ENCODE data around the gene CYP2J2. TPM values are rescaled to one million over a fixed set of nuclear protein-coding genes. Genes with fewer than 3 reads are reported as not detected.
"Not testable (repeated sequence)": the region's sequence is repeated elsewhere in the genome, so short reads cannot be mapped to it uniquely, and the experiment has no call there.

Gene CYP2J2
- total RNA-seq, 2 donors from 2014 or later: 1.2 to 5.7 TPM

DNA sequence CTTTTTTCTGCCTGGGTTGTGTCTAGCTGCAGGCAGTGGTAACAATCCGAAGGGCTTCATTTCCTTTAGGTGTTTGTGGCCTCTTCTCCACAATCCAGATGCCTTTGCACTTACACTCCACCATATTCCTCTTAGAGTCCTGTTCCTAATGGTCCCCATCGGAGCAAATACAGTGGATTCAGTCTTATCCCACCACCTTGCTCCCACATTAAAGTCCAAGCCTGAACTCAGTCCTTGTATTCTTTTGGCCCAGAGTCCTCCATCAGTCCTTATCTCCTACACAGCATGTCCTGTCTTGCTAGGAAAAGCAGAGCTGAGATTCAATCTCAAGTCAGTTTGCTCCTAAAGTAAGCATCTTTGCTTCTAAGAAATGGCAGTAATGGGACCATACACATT is 8.8 kb downstream of the CYP2J2 start:
- intact Hi-C loops (cut with DNase I): no loop called here
- WGBS: 100% methylated on average over 2 of the region's 2 CpGs
- Histone ChIP-seq H3K27me3 (replicated peaks; ENCODE audit: insufficient read depth) (no peaks in the 10 kb centered on the region), H3K27ac (no peak overlapping the region), H3K9me3 (no peaks in the 10 kb centered on the region), H3K36me3 (no peaks in the 10 kb centered on the region), H3K4me3 (no peak overlapping the region), H3K4me1 (replicated peaks) (no peaks in the 10 kb centered on the region)
- TF ChIP-seq POLR2AphosphoS5 (IDR thresholded peaks at IDR 0.05) (no peak), POLR2A (IDR thresholded peaks at IDR 0.05) (no peak)
- TF ChIP-seq, protein P1, sequence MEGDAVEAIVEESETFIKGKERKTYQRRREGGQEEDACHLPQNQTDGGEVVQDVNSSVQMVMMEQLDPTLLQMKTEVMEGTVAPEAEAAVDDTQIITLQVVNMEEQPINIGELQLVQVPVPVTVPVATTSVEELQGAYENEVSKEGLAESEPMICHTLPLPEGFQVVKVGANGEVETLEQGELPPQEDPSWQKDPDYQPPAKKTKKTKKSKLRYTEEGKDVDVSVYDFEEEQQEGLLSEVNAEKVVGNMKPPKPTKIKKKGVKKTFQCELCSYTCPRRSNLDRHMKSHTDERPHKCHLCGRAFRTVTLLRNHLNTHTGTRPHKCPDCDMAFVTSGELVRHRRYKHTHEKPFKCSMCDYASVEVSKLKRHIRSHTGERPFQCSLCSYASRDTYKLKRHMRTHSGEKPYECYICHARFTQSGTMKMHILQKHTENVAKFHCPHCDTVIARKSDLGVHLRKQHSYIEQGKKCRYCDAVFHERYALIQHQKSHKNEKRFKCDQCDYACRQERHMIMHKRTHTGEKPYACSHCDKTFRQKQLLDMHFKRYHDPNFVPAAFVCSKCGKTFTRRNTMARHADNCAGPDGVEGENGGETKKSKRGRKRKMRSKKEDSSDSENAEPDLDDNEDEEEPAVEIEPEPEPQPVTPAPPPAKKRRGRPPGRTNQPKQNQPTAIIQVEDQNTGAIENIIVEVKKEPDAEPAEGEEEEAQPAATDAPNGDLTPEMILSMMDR (IDR thresholded peaks at IDR 0.05): no peak
- DNase-seq (ENCODE audit: low spot score): no peak

DNA sequence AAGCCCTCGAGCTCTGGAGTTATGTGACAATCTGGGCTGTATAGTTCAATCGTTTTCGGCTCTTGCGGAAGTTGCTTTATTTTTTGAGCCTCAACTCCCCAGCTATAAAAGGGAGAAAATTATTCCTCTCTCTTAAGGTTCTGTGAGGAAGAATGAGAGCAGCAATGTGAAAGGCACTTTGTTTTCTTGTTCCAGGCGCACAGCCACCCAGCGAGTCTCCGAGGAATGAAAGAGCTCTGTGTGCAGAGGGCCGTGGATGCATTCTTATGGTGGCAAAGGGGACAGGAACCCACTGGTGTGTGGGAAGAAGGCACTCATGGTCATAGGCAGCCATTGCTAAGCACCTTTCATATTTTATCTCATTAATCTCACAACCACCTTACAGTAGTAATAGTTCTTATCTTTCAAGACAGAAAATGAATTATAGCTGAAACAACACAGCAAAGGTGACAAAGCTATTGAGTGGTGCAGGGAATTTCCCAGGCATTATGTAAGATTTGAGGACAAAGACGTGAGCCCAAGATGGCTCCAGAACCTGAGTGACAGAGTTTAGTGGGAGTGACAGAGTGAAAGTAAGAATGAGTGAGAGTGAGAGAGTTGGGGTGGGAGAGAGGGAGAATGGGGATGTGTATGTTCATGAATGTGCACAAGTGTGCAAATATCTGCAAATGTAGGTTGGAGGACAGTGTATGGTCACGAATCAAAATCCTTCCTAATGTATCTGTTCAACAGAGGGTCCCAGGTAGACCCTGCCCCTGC is 9.4 kb downstream of the CYP2J2 start:
- Histone ChIP-seq H3K36me3 (no peaks in the 10 kb centered on the region), H3K27ac (no peak overlapping the region), H3K4me3 (no peak overlapping the region), H3K9me3 (no peaks in the 10 kb centered on the region), H3K4me1 (replicated peaks) (no peaks in the 10 kb centered on the region), H3K27me3 (replicated peaks; ENCODE audit: insufficient read depth) (no peaks in the 10 kb centered on the region)
- 84% methylated on average over 10 of the region's 10 CpGs for WGBS
- DNase-seq (ENCODE audit: low spot score): no peak
- no peak for TF ChIP-seq POLR2A (IDR thresholded peaks at IDR 0.05)
- TF ChIP-seq, protein P1 (IDR thresholded peaks at IDR 0.05): no peak
- TF ChIP-seq POLR2AphosphoS5 (IDR thresholded peaks at IDR 0.05): no peak
- intact Hi-C loops (cut with DNase I): no loop called here

DNA sequence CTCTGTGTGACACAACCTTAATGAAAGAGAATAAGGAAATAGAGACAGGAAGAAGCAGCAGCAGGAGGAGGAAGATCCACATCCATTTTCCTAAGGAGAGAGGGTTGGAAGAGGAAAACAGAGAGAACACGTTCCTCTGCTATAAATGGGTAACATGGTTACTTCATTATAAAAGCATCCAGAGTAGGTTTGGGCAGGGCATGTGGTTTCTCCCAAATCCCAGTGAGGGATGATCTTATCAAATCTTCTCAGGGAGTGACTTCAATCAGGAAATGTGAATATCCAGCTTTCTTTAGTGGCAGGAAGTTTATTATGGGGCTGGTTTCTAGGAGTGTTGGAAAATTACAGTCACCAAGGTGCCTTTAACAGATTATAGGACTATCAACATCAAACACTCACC is 11.1 kb downstream of the CYP2J2 start:
- no peak for DNase-seq (ENCODE audit: low spot score)
- Histone ChIP-seq H3K36me3 (no peaks in the 10 kb centered on the region), H3K4me3 (no peak overlapping the region), H3K27ac (no peak overlapping the region), H3K9me3 (no peaks in the 10 kb centered on the region), H3K4me1 (replicated peaks) (no peaks in the 10 kb centered on the region), H3K27me3 (replicated peaks; ENCODE audit: insufficient read depth) (no peaks in the 10 kb centered on the region)
- TF ChIP-seq POLR2AphosphoS5 (IDR thresholded peaks at IDR 0.05) (no peak), POLR2A (IDR thresholded peaks at IDR 0.05) (no peak)
- TF ChIP-seq, protein P1 (IDR thresholded peaks at IDR 0.05): no peak
- WGBS: 69% methylated on average over 1 of the region's 1 CpG
- intact Hi-C loops (cut with DNase I): no loop called here

DNA sequence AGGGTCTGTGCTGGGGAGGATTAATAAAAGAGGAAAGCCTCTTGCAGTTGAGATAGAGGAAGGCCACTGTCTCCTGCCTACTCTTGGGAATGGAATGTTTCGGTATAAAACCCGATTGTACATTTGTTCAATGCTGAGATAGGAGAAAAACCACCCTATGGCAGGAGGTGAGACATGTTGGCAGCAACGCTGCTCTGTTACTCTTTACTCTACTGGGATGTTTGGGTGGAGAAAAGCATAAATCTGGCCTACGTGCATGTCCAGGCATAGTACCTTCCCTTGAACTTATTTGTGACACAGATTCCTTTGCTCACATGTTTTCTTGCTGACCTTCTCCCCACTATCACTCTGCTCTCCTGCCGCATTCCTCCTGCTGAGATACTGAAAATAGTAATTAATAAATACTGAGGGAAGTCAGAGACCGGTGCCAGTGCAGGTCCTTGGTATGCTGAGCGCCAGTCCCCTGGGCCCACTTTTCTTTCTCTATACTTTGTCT is 11.7 kb downstream of the CYP2J2 start:
- H3K27me3 ChIP-seq (replicated peaks; ENCODE audit: insufficient read depth); H3K36me3 ChIP-seq; H3K4me3 ChIP-seq; H3K4me1 ChIP-seq (replicated peaks); DNase-seq (ENCODE audit: low spot score); H3K27ac ChIP-seq; intact Hi-C loops (cut with DNase I); H3K9me3 ChIP-seq: not testable (repeated sequence)
- 70% methylated on average over 7 of the region's 7 CpGs for WGBS

DNA sequence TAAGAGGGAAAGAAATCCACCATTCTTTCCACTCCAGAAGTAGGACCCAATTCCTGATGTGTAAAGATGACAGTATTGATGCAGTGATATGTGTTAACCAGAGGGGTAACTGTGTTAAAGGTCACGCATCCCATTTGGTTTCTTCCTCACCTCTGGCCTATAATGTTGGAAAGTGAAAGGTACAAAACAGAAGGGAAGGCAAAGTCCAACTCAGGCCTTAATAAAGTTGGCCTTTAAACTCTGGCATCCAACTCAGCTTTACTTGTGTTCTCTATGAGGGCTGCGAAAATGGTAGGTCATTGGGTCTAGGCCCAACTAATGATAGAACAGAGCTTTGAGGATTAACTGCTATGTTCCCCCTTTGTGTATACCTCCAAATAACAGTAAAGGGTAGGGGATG is 17.9 kb downstream of the CYP2J2 start:
- TF ChIP-seq, protein P1 (IDR thresholded peaks at IDR 0.05): no peak
- no peak for TF ChIP-seq POLR2A (IDR thresholded peaks at IDR 0.05)
- TF ChIP-seq POLR2AphosphoS5 (IDR thresholded peaks at IDR 0.05): no peak
- no peaks in the 10 kb centered on the region for H3K9me3 ChIP-seq
- intact Hi-C loops (cut with DNase I): no loop called here
- H3K36me3 ChIP-seq: no peaks in the 10 kb centered on the region
- no peak for DNase-seq (ENCODE audit: low spot score)
- H3K4me1 ChIP-seq (replicated peaks): no peaks in the 10 kb centered on the region
- no peak overlapping the region for H3K4me3 ChIP-seq
- WGBS: 96% methylated on average over 2 of the region's 2 CpGs
- no peaks in the 10 kb centered on the region for H3K27me3 ChIP-seq (replicated peaks; ENCODE audit: insufficient read depth)
- H3K27ac ChIP-seq: no peak overlapping the region

All from prostate gland (tissue), 2 donors.